GM23338 (cell line): ENCODE data around the gene PARD3. TPM values are rescaled to one million over a fixed set of nuclear protein-coding genes. Genes with fewer than 3 reads are reported as not detected.

Source experiments
- ATAC-seq: fragments of 200-7000 bp; cut with Tn5 transposase; 3 replicates; pipeline ENCODE4 v1.9.1; 2020
- DNase-seq: peaks from one replicate; pipeline ENCODE4 v3.0.0-alpha.2; 2015; ENCODE audit warnings: low spot score
- H2AFZ ChIP-seq: fragments of 200-600 bp; sonication (generic); 2 replicates; pipeline ENCODE4 v1.8.0; 2016; ENCODE audit warnings: antibody characterized with exemption, mild to moderate bottlenecking, moderate library complexity
- H3F3A ChIP-seq: fragments of 200-600 bp; sonication (generic); replicated peaks from 2 replicates; pipeline ENCODE4 v1.8.0; 2017; ENCODE audit warnings: antibody characterized with exemption, mixed run types, low read depth
- H3K27ac ChIP-seq: fragments of 200-600 bp; sonication (generic); 2 replicates; pipeline ENCODE4 v1.6.1; 2016; ENCODE audit warnings: low read depth
- H3K27me3 ChIP-seq: fragments of 200-600 bp; sonication (generic); 2 replicates; pipeline ENCODE4 v1.8.0; 2016; ENCODE audit warnings: mild to moderate bottlenecking, mixed run types, moderate library complexity; ENCODE audit not compliant: insufficient read depth
- H3K36me3 ChIP-seq: fragments of 200-600 bp; sonication (generic); 2 replicates; pipeline ENCODE4 v1.8.0; 2016; ENCODE audit warnings: mild to moderate bottlenecking; ENCODE audit not compliant: insufficient read depth
- H3K4me1 ChIP-seq: fragments of 200-600 bp; sonication (generic); 2 replicates; pipeline ENCODE4 v1.8.0; 2016; ENCODE audit warnings: mild to moderate bottlenecking, moderate library complexity; ENCODE audit not compliant: insufficient read depth
- H3K4me2 ChIP-seq: fragments of 200-600 bp; sonication (generic); 2 replicates; pipeline ENCODE4 v1.7.1; 2017; ENCODE audit warnings: mixed run types
- H3K4me3 ChIP-seq: fragments of 200-600 bp; sonication (generic); 2 replicates; pipeline ENCODE4 v1.6.1; 2016; ENCODE audit warnings: mixed run types
- H3K79me2 ChIP-seq: fragments of 200-600 bp; sonication (generic); replicated peaks from 2 replicates; pipeline ENCODE4 v1.8.0; 2017; ENCODE audit warnings: mild to moderate bottlenecking; ENCODE audit not compliant: insufficient read depth
- H3K9me2 ChIP-seq: fragments of 200-600 bp; sonication (generic); 2 replicates; pipeline ENCODE4 v1.8.0; 2017; ENCODE audit not compliant: insufficient read depth
- H4K20me1 ChIP-seq: fragments of 200-600 bp; sonication (generic); replicated peaks from 2 replicates; pipeline ENCODE4 v1.8.0; 2017; ENCODE audit warnings: mild to moderate bottlenecking; ENCODE audit not compliant: insufficient read depth
- H3K27ac Mint-ChIP-seq: 2 replicates; pipeline ENCODE4 v1.8.0; 2020; ENCODE audit warnings: inconsistent platforms, mild to moderate bottlenecking, moderate library complexity, mixed read lengths
- H3K27me3 Mint-ChIP-seq: 3 replicates; pipeline ENCODE4 v1.8.0; 2022; ENCODE audit warnings: low read depth, mild to moderate bottlenecking, moderate library complexity, mixed read lengths, inconsistent platforms; ENCODE audit not compliant: insufficient read depth, poor library complexity
- H3K36me3 Mint-ChIP-seq: 3 replicates; pipeline ENCODE4 v1.8.0; 2021; ENCODE audit warnings: low read depth, mild to moderate bottlenecking, inconsistent platforms, moderate library complexity, mixed read lengths
- H3K4me1 Mint-ChIP-seq: 3 replicates; pipeline ENCODE4 v1.8.0; 2020; ENCODE audit warnings: mild to moderate bottlenecking, inconsistent platforms, mixed read lengths
- H3K4me3 Mint-ChIP-seq: 3 replicates; pipeline ENCODE4 v1.8.0; 2021; ENCODE audit warnings: moderate library complexity, mild to moderate bottlenecking, inconsistent platforms, mixed read lengths
- H3K9me3 Mint-ChIP-seq: 3 replicates; pipeline ENCODE4 v1.8.0; 2020; ENCODE audit warnings: moderate library complexity, mild to moderate bottlenecking, inconsistent platforms, mixed read lengths
- CREB1 ChIP-seq: fragments of 250-450 bp; sonication (Bioruptor Pico); IDR thresholded peaks from 2 replicates; pipeline ENCODE4 v1.5.0; 2020; ENCODE audit warnings: low read depth, mild to moderate bottlenecking, moderate library complexity
- ETS1 ChIP-seq: IDR thresholded peaks from 2 replicates; pipeline ENCODE4 v1.6.1; 2016; ENCODE audit warnings: antibody characterized with exemption
- EZH2 ChIP-seq: fragments of 200-600 bp; sonication (generic); IDR thresholded peaks from one replicate; pipeline ENCODE4 v1.8.0; 2017; ENCODE audit warnings: antibody characterized with exemption, mild to moderate bottlenecking, low read depth; ENCODE audit not compliant: unreplicated experiment
- EZH2phosphoT487 ChIP-seq: fragments of 200-600 bp; sonication (generic); IDR thresholded peaks from one replicate; pipeline ENCODE4 v1.8.1; 2018; ENCODE audit warnings: antibody characterized with exemption; ENCODE audit not compliant: unreplicated experiment
- JUNB ChIP-seq: IDR thresholded peaks from one replicate; pipeline ENCODE4 v1.6.1; 2016; ENCODE audit warnings: antibody characterized with exemption; ENCODE audit not compliant: unreplicated experiment
- POLR2AphosphoS5 ChIP-seq: IDR thresholded peaks from 2 replicates; pipeline ENCODE4 v1.6.1; 2016; ENCODE audit warnings: antibody characterized with exemption, low read depth
- STAT1 ChIP-seq: IDR thresholded peaks from one replicate; pipeline ENCODE4 v1.6.1; 2016; ENCODE audit warnings: antibody characterized with exemption; ENCODE audit not compliant: unreplicated experiment
- ZNF114 ChIP-seq: fragments of 250-450 bp; sonication (Bioruptor Pico); IDR thresholded peaks from 2 replicates; pipeline ENCODE4 v1.5.0; 2020; ENCODE audit warnings: mild to moderate bottlenecking, moderate library complexity
- ZNF331 ChIP-seq: fragments of 250-450 bp; sonication (Bioruptor Pico); IDR thresholded peaks from 2 replicates; pipeline ENCODE4 v1.5.0; 2020; ENCODE audit warnings: low read depth, mild to moderate bottlenecking, moderate library complexity
- polyA plus RNA-seq: library from polyadenylated mRNA; unstranded; fragments of >200 nt; fragmentation: Nextera tagmentation; extraction: Ambion mirVana; gene quantifications from 2 replicates; pipeline ENCODE4 v1.2.1, GENCODE V29; 2016
- total RNA-seq: library from RNA; depleted of rRNA; stranded (reverse); fragments of >200 nt; shearing (Covaris generic); gene quantifications from 2 replicates; pipeline ENCODE4 v1.2.3, GENCODE V29; 2014
- TF ChIP-seq, protein P1 (sequence below): IDR thresholded peaks from one replicate; pipeline ENCODE4 v1.6.1; 2018; ENCODE audit warnings: antibody characterized with exemption; ENCODE audit not compliant: unreplicated experiment
- TF ChIP-seq, protein P2 (sequence below), 2 experiments: fragments of 200-600 bp in 1 of 2; sonication (generic) in 1 of 2; conservative IDR thresholded peaks; 2 replicates each; pipeline versions ENCODE4 v1.5.1 to v1.6.1; 2016 to 2017; ENCODE audit warnings: antibody characterized with exemption in 2 of 2, low read depth in 2 of 2, mild to moderate bottlenecking in 2 of 2, moderate library complexity in 1 of 2

Gene PARD3
- total and polyA plus RNA-seq, 2 experiments from 2014 or later, result 30.2 to 51.4 TPM

- TF ChIP-seq ETS1, result no peak
- TF ChIP-seq CREB1 (CRISPR knock-in tag), result no peak
These were observed 97.7 kb downstream of the PARD3 start (continued) for GRCh38 chr10:34717429-34717828.

DNA sequence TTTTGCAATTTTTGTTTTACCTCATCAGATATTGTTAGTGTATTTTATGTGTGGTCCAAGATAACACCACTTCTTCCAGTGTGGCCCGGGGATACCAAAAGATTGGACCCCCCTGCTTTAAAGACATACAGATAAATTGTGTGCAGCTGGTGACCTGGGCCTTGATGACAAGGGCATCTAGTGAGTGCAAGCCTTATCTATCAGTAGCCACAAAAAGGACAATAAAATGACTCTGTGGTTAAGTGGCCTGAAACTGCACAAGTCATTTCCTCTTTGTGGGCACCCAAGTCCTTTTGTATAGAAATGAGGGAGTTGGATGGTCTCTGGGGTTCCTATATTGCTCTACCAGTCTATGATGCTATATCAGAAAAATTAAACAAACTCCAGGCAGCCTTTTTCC, 98.1 kb downstream of the PARD3 start:
- Mint-ChIP-seq H3K36me3 (no peaks in the 10 kb centered on the region), H3K4me1 (peaks cover 22% of the 10 kb centered on the region), H3K27me3 (no peaks in the 10 kb centered on the region), H3K4me3 (no peak overlapping the region), H3K9me3 (no peaks in the 10 kb centered on the region; the same call in 2 of the 3 replicates), H3K27ac (no peak overlapping the region)
- H4K20me1 ChIP-seq, result peaks cover 23% of the 10 kb centered on the region; the same call in 1 of the 2 replicates
- no peaks in the 10 kb centered on the region for H3K36me3 ChIP-seq
- H3K4me1 ChIP-seq, result peaks cover 11% of the 10 kb centered on the region; the same call in 1 of the 2 replicates
- H3K4me2 ChIP-seq, result no peak overlapping the region
- no peak for ATAC-seq
- no peak overlapping the region for H3K4me3 ChIP-seq
- H2AFZ ChIP-seq, result no peak overlapping the region
- H3K27me3 ChIP-seq, result no peaks in the 10 kb centered on the region
- DNase-seq, result no peak
- no peaks in the 10 kb centered on the region for H3F3A ChIP-seq
- H3K27ac ChIP-seq, result no peak overlapping the region
- TF ChIP-seq, protein P1, sequence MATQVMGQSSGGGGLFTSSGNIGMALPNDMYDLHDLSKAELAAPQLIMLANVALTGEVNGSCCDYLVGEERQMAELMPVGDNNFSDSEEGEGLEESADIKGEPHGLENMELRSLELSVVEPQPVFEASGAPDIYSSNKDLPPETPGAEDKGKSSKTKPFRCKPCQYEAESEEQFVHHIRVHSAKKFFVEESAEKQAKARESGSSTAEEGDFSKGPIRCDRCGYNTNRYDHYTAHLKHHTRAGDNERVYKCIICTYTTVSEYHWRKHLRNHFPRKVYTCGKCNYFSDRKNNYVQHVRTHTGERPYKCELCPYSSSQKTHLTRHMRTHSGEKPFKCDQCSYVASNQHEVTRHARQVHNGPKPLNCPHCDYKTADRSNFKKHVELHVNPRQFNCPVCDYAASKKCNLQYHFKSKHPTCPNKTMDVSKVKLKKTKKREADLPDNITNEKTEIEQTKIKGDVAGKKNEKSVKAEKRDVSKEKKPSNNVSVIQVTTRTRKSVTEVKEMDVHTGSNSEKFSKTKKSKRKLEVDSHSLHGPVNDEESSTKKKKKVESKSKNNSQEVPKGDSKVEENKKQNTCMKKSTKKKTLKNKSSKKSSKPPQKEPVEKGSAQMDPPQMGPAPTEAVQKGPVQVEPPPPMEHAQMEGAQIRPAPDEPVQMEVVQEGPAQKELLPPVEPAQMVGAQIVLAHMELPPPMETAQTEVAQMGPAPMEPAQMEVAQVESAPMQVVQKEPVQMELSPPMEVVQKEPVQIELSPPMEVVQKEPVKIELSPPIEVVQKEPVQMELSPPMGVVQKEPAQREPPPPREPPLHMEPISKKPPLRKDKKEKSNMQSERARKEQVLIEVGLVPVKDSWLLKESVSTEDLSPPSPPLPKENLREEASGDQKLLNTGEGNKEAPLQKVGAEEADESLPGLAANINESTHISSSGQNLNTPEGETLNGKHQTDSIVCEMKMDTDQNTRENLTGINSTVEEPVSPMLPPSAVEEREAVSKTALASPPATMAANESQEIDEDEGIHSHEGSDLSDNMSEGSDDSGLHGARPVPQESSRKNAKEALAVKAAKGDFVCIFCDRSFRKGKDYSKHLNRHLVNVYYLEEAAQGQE, result no peak
- TF ChIP-seq EZH2phosphoT487, result no peak
- TF ChIP-seq STAT1, result no peak
- no peak for TF ChIP-seq ZNF114 (CRISPR knock-in tag)
- TF ChIP-seq EZH2, result no peak
- no peak for TF ChIP-seq CREB1 (CRISPR knock-in tag)
- TF ChIP-seq, protein P2, sequence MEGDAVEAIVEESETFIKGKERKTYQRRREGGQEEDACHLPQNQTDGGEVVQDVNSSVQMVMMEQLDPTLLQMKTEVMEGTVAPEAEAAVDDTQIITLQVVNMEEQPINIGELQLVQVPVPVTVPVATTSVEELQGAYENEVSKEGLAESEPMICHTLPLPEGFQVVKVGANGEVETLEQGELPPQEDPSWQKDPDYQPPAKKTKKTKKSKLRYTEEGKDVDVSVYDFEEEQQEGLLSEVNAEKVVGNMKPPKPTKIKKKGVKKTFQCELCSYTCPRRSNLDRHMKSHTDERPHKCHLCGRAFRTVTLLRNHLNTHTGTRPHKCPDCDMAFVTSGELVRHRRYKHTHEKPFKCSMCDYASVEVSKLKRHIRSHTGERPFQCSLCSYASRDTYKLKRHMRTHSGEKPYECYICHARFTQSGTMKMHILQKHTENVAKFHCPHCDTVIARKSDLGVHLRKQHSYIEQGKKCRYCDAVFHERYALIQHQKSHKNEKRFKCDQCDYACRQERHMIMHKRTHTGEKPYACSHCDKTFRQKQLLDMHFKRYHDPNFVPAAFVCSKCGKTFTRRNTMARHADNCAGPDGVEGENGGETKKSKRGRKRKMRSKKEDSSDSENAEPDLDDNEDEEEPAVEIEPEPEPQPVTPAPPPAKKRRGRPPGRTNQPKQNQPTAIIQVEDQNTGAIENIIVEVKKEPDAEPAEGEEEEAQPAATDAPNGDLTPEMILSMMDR (conservative IDR thresholded peaks at IDR 0.05; ENCODE audit: low read depth in 2 of 2), result no peak
- no peak for TF ChIP-seq JUNB
- TF ChIP-seq POLR2AphosphoS5, result no peak
- TF ChIP-seq ZNF331 (CRISPR knock-in tag), result no peak
- H3K79me2 ChIP-seq, result peaks cover 97% of the 10 kb centered on the region
- H3K9me2 ChIP-seq, result no peaks in the 10 kb centered on the region
